Measurements from ENCODE around the gene RIMOC1.

GRCh38 chr5:41878643-41879478 lies 25.3 kb upstream of the RIMOC1 start:
- TF ChIP-seq POLR2A (IDR thresholded peaks at IDR 0.05; ENCODE audit: low read depth, low read length) = no peak
- TF ChIP-seq TAF1 (IDR thresholded peaks at IDR 0.05; ENCODE audit: borderline replicate concordance, low read depth, low read length) = no peak
- TF ChIP-seq POLR2AphosphoS5 (IDR thresholded peaks at IDR 0.05; ENCODE audit: low read depth, low read length) = no peak

Measured in GM12892 (cell line).